HS-5 (cell line): Measurements from ENCODE around the gene FSD1.
"Not testable (repeated sequence)": the region's sequence is repeated elsewhere in the genome, so short reads cannot be mapped to it uniquely, and the experiment has no call there.

Experiments used
- DNase-seq: peaks from one replicate; pipeline ENCODE4 v3.0.0-alpha.2; 2012; ENCODE audit warnings: low read depth

FSD1 gene

DNA sequence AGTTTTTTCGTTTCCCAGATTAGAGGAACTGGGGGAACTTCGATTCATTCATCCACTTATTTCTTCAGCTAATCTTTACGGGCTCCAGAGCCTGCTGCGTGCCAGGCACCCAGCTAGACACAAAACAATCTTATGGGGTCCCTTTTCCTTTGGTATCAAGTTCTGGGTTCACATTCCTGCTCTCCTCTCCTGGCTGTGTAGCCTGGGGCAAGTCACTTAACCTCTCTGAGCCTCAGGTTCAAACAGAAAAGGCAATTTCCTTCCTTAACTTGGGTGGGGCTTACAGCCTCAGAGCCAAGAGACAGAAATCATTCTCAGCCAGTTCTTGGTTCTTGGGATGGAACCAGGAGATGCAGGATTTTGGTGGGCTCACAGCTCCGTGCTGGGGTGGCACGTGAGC lies 19.4 kb upstream of the FSD1 start:
- no peak for DNase-seq

DNA sequence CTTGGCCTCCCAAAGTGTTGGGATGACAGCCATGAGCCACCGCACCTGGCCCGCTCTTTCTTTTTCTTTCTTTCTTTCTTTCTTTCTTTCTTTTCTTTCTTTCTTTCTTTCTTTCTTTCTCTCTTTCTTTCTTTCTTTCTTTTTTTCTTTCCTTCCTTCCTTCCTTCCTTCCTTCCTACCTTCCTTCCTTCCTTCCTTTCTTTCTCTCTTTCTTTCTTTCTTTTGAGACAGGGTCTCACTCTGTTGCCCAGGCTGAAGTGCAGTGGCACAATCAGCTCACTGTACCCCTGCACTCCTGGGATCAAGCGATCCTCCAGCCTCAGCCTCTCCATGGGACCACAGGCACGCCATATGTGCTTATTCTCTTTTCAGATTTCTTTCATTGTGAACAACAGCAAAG lies 18.3 kb upstream of the FSD1 start:
- not testable (repeated sequence) for DNase-seq

DNA sequence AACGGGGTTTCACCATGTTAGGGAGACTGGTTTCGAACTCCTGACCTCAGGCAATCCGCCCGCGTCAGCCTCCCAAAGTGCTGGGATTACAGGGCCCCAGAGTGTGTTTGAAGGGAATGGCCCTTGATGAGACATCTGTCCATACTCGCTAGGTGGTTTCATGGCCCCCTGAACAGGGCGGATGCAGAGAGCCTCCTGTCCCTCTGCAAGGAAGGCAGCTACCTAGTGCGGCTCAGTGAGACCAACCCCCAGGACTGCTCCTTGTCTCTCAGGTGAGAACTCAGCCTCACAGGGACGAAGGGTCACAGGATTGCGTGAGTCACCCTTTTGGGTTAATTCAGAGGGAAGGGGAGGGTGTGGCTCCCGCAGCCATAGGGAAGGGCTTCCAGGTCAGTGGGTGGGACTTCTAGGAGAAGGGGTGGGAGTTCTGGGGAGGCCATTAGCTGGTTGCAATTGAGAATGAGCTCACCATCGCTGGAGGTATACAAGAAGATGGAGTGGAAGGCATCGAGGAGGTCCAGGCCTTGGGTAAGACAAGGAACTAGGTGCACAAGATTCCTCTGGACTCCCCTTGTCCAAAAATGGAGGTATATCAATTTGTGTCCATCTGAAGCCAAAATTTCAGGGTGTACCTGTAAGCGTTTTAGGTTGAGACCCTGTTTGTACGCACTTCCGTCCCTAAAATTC lies 16.2 kb upstream of the FSD1 start:
- no peak for DNase-seq

GRCh38 chr19:4291184-4291732 lies 13.1 kb upstream of the FSD1 start:
- no peak for DNase-seq

DNA sequence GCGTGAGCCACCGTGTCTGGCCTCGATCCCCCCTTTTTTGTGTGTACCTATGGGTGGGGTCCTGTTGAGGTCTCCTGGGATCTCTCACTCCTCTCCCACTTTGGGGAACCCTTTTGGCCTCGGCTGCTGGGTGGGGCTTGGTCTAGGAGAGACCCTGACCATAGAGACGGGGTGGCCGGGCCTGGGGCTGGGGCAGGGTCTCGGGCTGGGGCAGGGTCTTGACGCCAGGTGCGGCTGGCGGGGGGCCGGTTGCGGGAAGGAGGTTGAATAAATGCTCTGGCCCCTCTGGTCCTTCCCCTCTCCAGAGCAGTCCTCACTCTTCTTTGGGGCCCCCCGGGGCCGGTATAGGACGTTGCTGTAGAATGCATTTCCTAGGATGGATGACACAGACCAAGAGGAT lies 11.9 kb upstream of the FSD1 start:
- DNase-seq: no peak

- no peak for DNase-seq
Observed at GRCh38 chr19:4294389-4294788, 10.0 kb upstream of the FSD1 start.

GRCh38 chr19:4295972-4296771 lies 8.2 kb upstream of the FSD1 start:
- DNase-seq: no peak

- DNase-seq: no peak
Observed at GRCh38 chr19:4297901-4298809, 6.2 kb upstream of the FSD1 start.

- DNase-seq: no peak
Observed at GRCh38 chr19:4298810-4299550, 5.4 kb upstream of the FSD1 start.

DNA sequence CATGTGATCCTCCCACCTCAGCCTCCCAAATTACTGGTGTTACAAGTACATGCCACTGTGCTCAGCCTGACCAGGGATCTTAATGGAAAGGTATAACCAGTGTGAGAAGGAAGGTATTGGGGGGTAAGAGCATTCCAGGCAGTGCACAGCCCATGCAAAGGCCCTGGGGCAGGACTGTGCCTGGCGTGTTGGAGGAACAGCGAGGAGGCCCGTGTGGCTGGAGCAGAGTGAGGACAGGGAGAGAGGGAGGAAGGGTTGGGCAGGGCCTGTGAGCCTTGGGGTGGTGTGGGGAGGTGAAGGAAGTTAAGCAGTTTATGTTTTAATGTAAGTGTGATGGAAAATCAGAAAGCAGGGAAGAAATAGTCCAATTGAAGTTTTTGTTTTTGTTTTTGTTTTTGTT lies 3.8 kb upstream of the FSD1 start:
- DNase-seq: no peak

DNA sequence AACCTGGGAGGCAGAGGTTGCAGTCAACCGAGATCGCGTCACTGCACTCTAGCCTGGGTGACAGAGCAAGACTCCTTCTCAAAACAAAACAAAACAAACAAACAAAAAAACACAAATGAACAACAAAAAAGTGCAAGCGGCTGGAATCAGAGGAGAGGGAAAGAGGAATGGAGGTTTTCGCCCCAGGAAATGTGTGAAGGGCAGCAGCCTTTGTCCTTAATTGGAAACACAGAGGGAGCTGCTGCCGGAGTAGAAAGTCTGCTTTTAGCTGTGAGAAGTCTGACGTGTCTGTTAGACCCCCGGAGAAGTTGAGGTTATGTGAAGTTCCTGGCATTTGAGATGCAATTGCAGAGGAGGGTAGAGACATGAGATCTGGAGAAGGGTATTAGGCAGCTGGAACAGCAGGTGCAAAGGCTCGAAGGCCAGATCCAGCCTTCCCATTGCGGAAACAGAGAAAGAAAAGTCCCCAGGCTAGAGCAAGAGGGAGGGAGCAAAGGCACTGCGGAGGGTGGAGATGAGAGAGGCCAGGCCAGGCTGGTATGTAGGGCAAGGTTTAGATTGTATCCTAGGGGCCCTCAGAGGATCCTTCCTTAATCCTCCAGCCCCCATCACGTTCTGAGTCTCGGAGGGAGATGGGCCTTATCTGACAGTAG lies 2.7 kb upstream of the FSD1 start:
- DNase-seq: no peak

DNA sequence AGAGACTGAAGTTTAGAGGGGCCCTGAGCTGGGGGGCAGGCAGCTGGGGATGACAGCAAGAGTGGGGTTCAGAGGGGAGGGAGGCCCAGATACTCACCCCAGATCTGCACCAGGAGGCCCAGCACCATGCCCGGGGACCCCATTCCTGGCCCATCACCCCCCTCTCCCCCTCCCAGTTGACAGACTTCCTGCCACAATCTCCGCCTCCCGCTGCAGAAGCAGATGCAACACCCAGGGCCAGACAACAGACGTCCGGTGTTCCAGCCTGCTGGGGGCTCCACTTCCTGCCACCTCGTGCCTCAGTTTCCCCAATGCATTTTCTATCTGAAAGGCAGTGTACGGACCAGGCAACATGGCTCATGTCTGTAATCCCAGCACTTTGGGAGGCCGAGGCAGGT lies 2.2 kb upstream of the FSD1 start, which contains the start of gene TMIGD2:
Gene TMIGD2, minus strand, starts transcription at position 147 of the 398 bp plus-strand sequence. Its CDS starts 4 bp downstream, at position 143.
- no peak for DNase-seq

DNA sequence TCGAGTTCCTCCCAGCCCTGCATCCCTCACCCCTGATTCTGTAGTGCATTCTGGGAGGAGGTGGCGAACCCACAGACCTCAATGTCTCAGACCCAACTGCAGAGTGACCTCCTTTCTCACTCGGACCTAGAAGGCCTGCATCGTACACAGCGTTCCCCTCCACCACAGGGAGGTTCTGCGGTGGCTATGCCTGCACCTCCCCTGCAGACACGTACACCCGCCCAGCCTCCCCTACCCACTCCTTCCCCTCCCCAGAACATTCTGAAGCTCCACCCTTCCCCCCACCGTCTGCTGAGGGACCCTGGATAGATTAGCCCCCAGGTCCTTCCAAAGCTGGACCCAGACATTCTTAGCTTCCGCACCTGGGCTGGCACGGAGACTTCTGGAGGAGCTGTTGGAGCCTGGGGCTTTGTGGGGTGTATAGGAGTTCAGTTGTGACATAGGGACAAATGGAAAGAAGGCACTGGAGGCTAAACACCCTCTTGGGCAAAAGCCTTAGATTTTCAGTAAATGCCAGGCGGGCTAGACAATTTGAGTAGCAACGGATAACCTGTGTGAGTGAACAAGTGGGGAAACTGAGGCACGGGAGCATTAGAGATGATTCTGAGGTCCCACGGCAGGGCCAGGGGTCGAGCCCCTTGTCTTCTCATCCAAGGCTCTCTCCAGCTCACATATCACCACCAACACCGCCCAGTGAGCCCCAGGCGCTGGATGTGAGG lies 420 bp upstream of the FSD1 start:
- no peak for DNase-seq

GRCh38 chr19:4305257-4305612 lies 837 bp downstream of the FSD1 start:
- no peak for DNase-seq

GRCh38 chr19:4305659-4306058 lies 1.3 kb downstream of the FSD1 start:
- no peak for DNase-seq

DNA sequence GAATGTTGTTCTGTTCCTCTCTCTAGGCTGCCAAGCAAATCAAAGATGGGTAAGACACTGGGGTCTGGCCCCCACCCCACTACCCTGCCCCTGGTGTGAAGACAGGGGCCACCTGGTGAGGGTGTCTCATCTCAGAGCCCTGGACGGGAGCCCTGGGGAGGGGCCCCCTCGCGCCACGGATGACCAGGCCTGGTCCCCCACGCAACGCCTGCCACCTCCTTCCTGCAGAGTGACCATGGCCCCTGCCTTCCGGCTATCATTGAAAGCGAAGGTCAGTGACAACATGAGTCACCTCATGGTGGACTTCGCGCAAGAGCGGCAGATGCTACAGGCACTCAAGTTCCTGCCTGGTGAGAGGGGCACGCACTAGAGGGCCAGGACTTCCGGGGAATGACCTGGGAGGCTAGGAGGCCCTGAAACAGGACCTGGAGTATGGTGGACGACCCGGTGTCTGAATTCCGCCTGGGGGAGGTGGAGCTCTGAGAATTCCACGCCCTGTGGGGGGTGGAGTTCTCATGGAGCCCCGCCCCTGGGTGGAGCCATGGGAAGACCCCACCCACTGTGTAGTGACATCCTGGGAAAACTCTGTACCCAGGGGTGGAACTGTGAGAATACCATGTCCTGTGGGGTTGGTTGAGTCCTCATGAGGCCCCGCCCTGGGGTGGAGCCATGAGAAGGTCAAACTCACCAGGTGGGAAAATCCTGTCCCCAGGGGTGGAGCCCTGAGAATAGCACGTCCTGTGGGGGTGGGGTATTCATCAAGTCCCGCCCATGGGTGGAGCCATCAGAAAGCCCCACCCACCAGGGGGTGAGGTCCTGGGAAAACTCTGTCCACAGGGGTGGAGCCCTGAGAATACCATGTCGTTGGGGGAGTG lies 6.1 kb downstream of the FSD1 start:
- DNase-seq: no peak

- no peak for DNase-seq
Observed at GRCh38 chr19:4313847-4314490, 9.6 kb downstream of the FSD1 start.

DNA sequence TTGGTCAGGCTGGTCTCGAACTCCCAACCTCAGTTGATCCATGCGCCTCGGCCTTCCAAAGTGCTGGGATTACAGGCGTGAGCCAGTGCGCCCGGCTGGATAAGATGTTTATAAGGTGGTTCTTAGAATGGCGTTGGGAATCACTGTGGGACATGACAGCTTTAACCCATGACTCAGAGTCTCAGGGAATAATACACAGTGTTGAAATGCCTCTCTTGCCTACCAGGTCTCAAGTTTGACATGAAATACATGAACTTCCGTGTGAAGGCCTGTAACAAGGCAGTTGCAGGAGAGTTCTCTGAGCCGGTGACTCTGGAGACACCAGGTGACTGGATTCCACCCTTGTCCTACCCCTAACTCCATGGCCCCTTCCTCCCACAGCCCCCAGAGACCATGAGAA lies 12.6 kb downstream of the FSD1 start:
- DNase-seq: no peak

GRCh38 chr19:4318460-4318859 lies 14.1 kb downstream of the FSD1 start:
- DNase-seq: no peak
